HEK293 (cell line): Measurements from ENCODE around the gene SPRED3.
"Not testable (repeated sequence)": the region's sequence is repeated elsewhere in the genome, so short reads cannot be mapped to it uniquely, and the experiment has no call there.

Experiments used
- CTCF ChIA-PET: fragments of 350-600 bp; formaldehyde crosslinking; extraction: SDS; loops from one replicate; lab custom pipeline; 2021; ENCODE audit warnings: antibody characterized with exemption; lab: Yijun Ruan, JAX
- POLR2A ChIA-PET: fragments of 300-600 bp; formaldehyde crosslinking; extraction: SDS; loops from one replicate; lab custom pipeline; 2020; ENCODE audit warnings: antibody characterized with exemption, inconsistent platforms; lab: Yijun Ruan, JAX
- H3K27ac ChIP-seq: fragments of 200-500 bp; sonication (Bioruptor generic); 2 replicates; pipeline ENCODE4 v1.5.1; 2014; ENCODE audit warnings: low read depth, low read length, control low read depth, inconsistent platforms; ENCODE audit errors: extremely low read depth
- H3K36me3 ChIP-seq, 2 experiments: fragments of 200-500 bp in 1 of 2; sonication (Bioruptor generic) in 1 of 2; 1 replicate in 1 of 2; 2 replicates in 1 of 2; pipeline ENCODE4 v1.5.1; 2014 to 2017; ENCODE audit warnings: inconsistent platforms in 2 of 2, low read length in 2 of 2; ENCODE audit not compliant: control insufficient read depth in 2 of 2, insufficient read depth in 1 of 2
- H3K4me1 ChIP-seq: fragments of 200-500 bp; sonication (Bioruptor generic); 2 replicates; pipeline ENCODE4 v1.5.1; 2014; ENCODE audit warnings: mild to moderate bottlenecking, low read length, inconsistent platforms; ENCODE audit not compliant: control insufficient read depth, insufficient read depth
- H3K4me3 ChIP-seq: 2 replicates; pipeline ENCODE4 v1.5.1; 2011; ENCODE audit warnings: low read depth, mild to moderate bottlenecking, control low read depth, low read length, moderate library complexity
- H3K9me3 ChIP-seq: fragments of 200-500 bp; sonication (Bioruptor generic); 2 replicates; pipeline ENCODE4 v1.5.1; 2014; ENCODE audit warnings: low read depth, low read length, inconsistent platforms; ENCODE audit not compliant: control insufficient read depth, insufficient read depth
- BCL11A ChIP-seq: fragments of 450-650 bp; formaldehyde crosslinking; IDR thresholded peaks from 2 replicates; pipeline ENCODE4 v1.5.1; 2016; ENCODE audit warnings: low read depth, missing biosample characterization, missing genetic modification characterization
- EGR2 ChIP-seq: fragments of 450-650 bp; formaldehyde crosslinking; IDR thresholded peaks from 2 replicates; pipeline ENCODE4 v1.5.1; 2016; ENCODE audit warnings: low read depth, missing biosample characterization, missing genetic modification characterization
- ZFHX2 ChIP-seq: fragments of 450-650 bp; formaldehyde crosslinking; conservative IDR thresholded peaks from 2 replicates; pipeline ENCODE4 v1.5.1; 2016; ENCODE audit warnings: missing biosample characterization, missing genetic modification characterization
- ZNF121 ChIP-seq: fragments of 450-650 bp; formaldehyde crosslinking; IDR thresholded peaks from 2 replicates; pipeline ENCODE4 v1.5.1; 2016; ENCODE audit warnings: missing biosample characterization, missing genetic modification characterization
- ZNF324 ChIP-seq: fragments of 450-650 bp; formaldehyde crosslinking; IDR thresholded peaks from 2 replicates; pipeline ENCODE4 v1.5.1; 2016; ENCODE audit warnings: missing biosample characterization, missing genetic modification characterization
- ZNF391 ChIP-seq: fragments of 450-650 bp; formaldehyde crosslinking; IDR thresholded peaks from 2 replicates; pipeline ENCODE4 v1.5.1; 2016; ENCODE audit warnings: low read depth, missing biosample characterization, missing genetic modification characterization, borderline replicate concordance
- ZNF416 ChIP-seq: fragments of 450-650 bp; formaldehyde crosslinking; IDR thresholded peaks from 2 replicates; pipeline ENCODE4 v1.5.1; 2016; ENCODE audit warnings: missing biosample characterization, missing genetic modification characterization
- ZNF473 ChIP-seq: fragments of 450-650 bp; formaldehyde crosslinking; IDR thresholded peaks from 2 replicates; pipeline ENCODE4 v1.5.1; 2017; ENCODE audit warnings: missing biosample characterization, missing genetic modification characterization
- ZNF555 ChIP-seq: fragments of 450-650 bp; formaldehyde crosslinking; conservative IDR thresholded peaks from 2 replicates; pipeline ENCODE4 v1.5.1; 2017; ENCODE audit warnings: missing biosample characterization, mild to moderate bottlenecking, missing genetic modification characterization, inconsistent platforms
- ZNF610 ChIP-seq: fragments of 450-650 bp; formaldehyde crosslinking; IDR thresholded peaks from 2 replicates; pipeline ENCODE4 v1.5.1; 2016; ENCODE audit warnings: missing biosample characterization, missing genetic modification characterization, borderline replicate concordance
- ZNF629 ChIP-seq: fragments of 450-650 bp; formaldehyde crosslinking; IDR thresholded peaks from 2 replicates; pipeline ENCODE4 v1.5.1; 2017; ENCODE audit warnings: missing biosample characterization, missing genetic modification characterization
- ZNF777 ChIP-seq: fragments of 450-650 bp; formaldehyde crosslinking; IDR thresholded peaks from 2 replicates; pipeline ENCODE4 v1.5.1; 2017; ENCODE audit warnings: missing biosample characterization, missing genetic modification characterization, borderline replicate concordance
- ZNF843 ChIP-seq: fragments of 450-650 bp; formaldehyde crosslinking; IDR thresholded peaks from 2 replicates; pipeline ENCODE4 v1.5.1; 2016; ENCODE audit warnings: missing biosample characterization, missing genetic modification characterization
- ZSCAN23 ChIP-seq: fragments of 450-650 bp; formaldehyde crosslinking; IDR thresholded peaks from 2 replicates; pipeline ENCODE4 v1.5.1; 2016; ENCODE audit warnings: missing biosample characterization, missing genetic modification characterization
- ZXDB ChIP-seq: fragments of 450-650 bp; formaldehyde crosslinking; IDR thresholded peaks from 2 replicates; pipeline ENCODE4 v1.5.1; 2016; ENCODE audit warnings: missing biosample characterization, missing genetic modification characterization
- TF ChIP-seq, protein P1 (sequence below): fragments of 450-650 bp; formaldehyde crosslinking; IDR thresholded peaks from 2 replicates; pipeline ENCODE4 v1.5.1; 2016; ENCODE audit warnings: missing biosample characterization, missing genetic modification characterization
- TF ChIP-seq, protein P2 (sequence below): fragments of 450-650 bp; formaldehyde crosslinking; IDR thresholded peaks from 2 replicates; pipeline ENCODE4 v1.5.1; 2016; ENCODE audit warnings: missing biosample characterization, missing genetic modification characterization

SPRED3 gene

GRCh38 chr19:38362076-38362945 lies 26.2 kb upstream of the SPRED3 start (continued):
- TF ChIP-seq ZNF555 (tag by site-specific recombination), result no peak
- 0 out of 2 replicates have a peak, but pooled peaks have one; percentile 75 for TF ChIP-seq ZSCAN23 (tag by site-specific recombination)
- TF ChIP-seq ZXDB (tag by site-specific recombination), result peak; percentile 66
- TF ChIP-seq ZNF843 (tag by site-specific recombination), result peak; percentile 33
- TF ChIP-seq ZNF610 (tag by site-specific recombination), result 0 out of 2 replicates have a peak, but pooled peaks have one; percentile 29
- peak; percentile 97 for TF ChIP-seq ZFHX2 (tag by site-specific recombination)
- TF ChIP-seq EGR2 (tag by site-specific recombination), result peak; percentile 95
- no peak for TF ChIP-seq ZNF416
- TF ChIP-seq, protein P1, sequence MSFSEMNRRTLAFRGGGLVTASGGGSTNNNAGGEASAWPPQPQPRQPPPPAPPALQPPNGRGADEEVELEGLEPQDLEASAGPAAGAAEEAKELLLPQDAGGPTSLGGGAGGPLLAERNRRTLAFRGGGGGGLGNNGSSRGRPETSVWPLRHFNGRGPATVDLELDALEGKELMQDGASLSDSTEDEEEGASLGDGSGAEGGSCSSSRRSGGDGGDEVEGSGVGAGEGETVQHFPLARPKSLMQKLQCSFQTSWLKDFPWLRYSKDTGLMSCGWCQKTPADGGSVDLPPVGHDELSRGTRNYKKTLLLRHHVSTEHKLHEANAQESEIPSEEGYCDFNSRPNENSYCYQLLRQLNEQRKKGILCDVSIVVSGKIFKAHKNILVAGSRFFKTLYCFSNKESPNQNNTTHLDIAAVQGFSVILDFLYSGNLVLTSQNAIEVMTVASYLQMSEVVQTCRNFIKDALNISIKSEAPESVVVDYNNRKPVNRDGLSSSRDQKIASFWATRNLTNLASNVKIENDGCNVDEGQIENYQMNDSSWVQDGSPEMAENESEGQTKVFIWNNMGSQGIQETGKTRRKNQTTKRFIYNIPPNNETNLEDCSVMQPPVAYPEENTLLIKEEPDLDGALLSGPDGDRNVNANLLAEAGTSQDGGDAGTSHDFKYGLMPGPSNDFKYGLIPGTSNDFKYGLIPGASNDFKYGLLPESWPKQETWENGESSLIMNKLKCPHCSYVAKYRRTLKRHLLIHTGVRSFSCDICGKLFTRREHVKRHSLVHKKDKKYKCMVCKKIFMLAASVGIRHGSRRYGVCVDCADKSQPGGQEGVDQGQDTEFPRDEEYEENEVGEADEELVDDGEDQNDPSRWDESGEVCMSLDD (tag by site-specific recombination), result peak; percentile 98
- peak; percentile 30; the same call in 1 of the 2 replicates for TF ChIP-seq ZNF324 (tag by site-specific recombination)
- TF ChIP-seq BCL11A (tag by site-specific recombination), result peak; percentile 5; the same call in 1 of the 2 replicates
- peak; percentile 29; the same call in 1 of the 2 replicates for TF ChIP-seq ZNF777 (tag by site-specific recombination)
- TF ChIP-seq ZNF391 (tag by site-specific recombination), result peak; percentile 25; the same call in 1 of the 2 replicates
- no peak for TF ChIP-seq ZNF473 (tag by site-specific recombination)
- TF ChIP-seq, protein P2, sequence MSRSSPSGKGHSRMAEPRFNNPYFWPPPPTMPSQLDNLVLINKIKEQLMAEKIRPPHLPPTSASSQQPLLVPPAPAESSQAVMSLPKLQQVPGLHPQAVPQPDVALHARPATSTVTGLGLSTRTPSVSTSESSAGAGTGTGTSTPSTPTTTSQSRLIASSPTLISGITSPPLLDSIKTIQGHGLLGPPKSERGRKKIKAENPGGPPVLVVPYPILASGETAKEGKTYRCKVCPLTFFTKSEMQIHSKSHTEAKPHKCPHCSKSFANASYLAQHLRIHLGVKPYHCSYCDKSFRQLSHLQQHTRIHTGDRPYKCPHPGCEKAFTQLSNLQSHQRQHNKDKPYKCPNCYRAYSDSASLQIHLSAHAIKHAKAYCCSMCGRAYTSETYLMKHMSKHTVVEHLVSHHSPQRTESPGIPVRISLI (tag by site-specific recombination), result peak; percentile 100
- TF ChIP-seq ZNF629 (tag by site-specific recombination), result peak; percentile 59; the same call in 1 of the 2 replicates
- TF ChIP-seq, all 188 proteins: peak for 62

DNA sequence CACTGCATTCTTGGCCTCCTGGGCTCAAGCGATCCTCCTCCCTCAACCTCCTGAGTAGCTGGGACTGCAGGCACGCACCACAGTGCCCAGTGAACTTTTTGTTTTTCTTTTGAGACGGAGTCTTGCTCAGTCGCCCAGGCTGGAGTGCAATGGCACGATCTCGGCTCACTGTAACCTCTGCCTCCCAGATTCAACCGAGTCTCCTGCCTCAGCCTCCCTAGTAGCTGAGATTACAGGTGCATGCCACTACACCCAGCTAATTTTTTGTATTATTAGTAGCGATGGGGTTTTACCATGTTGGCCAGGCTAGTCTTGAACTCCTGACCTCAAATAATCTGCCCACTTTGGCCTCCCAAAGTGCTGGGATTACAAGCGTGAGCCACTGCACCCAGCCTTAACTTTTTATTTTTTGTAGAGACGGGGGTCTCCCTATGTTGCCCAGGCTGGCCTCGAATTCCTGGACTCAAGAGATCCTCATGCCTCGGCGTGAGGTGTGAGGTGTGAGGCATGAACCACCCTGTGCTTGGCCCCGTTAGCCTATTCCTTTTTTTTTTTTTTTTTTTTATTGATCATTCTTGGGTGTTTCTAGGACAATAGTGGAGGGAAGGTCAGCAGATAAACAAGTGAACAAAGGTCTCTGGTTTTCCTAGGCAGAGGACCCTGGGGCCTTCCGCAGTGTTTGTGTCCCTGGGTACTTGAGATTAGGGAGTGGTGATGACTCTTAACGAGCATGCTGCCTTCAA lies 25.4 kb upstream of the SPRED3 start:
- peak; percentile 94 for TF ChIP-seq ZNF121 (tag by site-specific recombination)
- TF ChIP-seq, protein P2 (tag by site-specific recombination), result 0 out of 2 replicates have a peak, but pooled peaks have one; percentile 25

More for the DNA sequence above, 25.4 kb upstream of the SPRED3 start:
- not testable (repeated sequence) for H3K4me1 ChIP-seq, H3K4me3 ChIP-seq, H3K36me3 ChIP-seq, H3K27ac ChIP-seq, H3K9me3 ChIP-seq
- ChIA-PET POLR2A (interaction anchor here (0.9 to 2.8 kb wide), 6 partner anchors 11 to 256 kb away, joined by 3 to 49 read pairs (median 8); partner anchors contain the start of genes EIF3K, FAM98C, GGN and PSMD8), CTCF (interaction anchor here (0.6 to 1.4 kb wide), 5 partner anchors 11 to 1854 kb away, joined by 3 to 5 read pairs (median 4); partner anchors contain the start of genes CATSPERG, FAM98C and PSMD8)
